HG02678 (cell line): ENCODE data around the gene BRMS1L.

ENCODE experiments used
- ATAC-seq: cut with Tn5 transposase; IDR thresholded peaks from one replicate; pipeline ENCODE4 v1.9.1; 2021; ENCODE audit warnings: mild to moderate bottlenecking, moderate library complexity; ENCODE audit not compliant: unreplicated experiment

The BRMS1L gene

GRCh38 chr14:35865611-35866324 is 39.6 kb downstream of the BRMS1L start:
- ATAC-seq, result no peak

DNA sequence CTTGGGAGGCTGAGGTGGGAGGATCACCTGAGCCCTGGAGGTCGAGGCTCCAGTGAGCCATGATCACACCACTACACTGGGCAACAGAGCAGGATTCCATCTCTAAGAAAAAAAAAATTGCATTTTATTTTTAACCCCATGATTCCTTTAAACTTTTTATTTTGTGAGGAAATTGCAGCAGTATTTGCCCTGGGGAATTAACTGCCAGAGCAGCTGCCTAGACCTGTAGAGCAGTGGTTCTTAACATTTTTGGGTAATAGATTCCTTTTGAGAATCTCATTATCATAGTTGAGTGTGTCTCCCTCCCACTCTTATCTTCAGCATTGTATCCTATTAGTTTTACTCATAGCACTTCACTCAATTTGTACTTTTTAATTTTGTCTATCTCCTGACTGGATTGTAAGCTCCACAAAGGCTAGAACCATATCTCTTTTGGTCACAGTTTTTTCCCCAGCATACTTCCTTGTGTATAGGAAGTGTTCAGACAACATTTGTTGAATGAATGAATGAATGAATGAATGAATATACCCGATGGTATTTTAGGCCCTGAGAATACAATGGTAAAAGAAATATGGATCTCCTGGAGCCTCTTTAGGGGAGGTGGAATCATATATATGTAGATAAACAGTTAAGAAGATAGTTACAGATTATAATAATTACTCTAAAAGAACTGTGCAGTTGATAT is 40.6 kb downstream of the BRMS1L start:
- ATAC-seq, result no peak

DNA sequence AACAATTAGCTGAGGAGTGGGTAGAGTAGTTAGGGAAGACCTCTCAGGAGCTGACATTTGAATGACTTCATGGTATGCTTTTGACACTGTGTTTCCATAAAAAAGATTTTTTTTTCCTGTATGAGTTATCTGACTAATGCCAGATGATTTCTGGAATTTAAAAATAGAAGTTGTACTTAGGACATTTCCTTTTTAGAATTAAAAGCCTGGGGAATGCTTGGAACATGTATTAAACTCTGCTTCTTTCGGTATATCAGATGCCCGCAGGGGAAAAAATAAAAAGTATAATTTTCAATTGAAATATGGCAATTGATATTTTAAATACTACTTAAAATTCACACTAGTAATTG is 41.1 kb downstream of the BRMS1L start:
- no peak for ATAC-seq

DNA sequence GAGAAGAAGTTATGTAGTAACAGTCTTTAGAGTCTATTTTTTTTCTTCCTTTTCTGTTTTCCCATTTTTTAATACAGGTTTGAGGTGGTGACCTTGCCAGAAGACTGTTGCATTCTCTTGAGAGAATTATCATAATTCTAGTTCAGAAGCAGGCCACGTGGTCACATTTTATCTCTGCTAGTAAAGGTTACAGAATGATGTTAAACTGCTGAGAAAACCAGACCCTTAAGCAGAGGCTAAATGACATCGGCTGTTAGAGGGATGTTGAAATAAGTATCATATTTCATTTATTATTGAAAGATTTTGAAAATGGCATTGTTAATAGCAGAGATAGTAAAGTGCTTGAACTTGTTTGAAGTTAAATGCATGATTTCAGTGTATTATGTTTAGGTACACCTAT is 49.2 kb downstream of the BRMS1L start:
- no peak for ATAC-seq

- ATAC-seq, result no peak
Measured at GRCh38 chr14:35877276-35877675, 51.1 kb downstream of the BRMS1L start.

GRCh38 chr14:35878272-35879150 is 52.4 kb downstream of the BRMS1L start:
- ATAC-seq, result no peak

DNA sequence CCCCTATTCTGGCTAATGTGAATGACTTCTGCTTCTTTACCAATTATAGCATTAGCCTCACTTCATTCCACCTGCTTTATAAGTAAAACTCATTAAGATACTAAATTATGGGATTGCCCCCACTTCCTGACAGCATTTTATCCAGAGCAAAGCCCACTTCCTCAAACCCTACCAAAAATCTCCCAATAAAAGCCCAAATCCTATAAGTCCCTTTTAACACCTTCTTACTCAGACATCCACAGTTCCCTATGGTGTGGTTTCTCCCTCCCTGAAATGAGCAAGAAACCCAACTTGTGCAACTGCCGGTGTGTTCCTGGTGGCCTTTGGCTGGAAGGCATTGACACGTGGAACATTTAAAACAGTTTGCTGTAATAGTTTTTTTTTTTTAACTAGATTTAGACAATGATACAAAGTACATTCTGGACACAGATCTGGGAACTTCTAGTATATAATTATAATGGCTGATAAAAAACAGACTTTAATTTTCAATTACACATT is 53.1 kb downstream of the BRMS1L start:
- ATAC-seq, result no peak

- ATAC-seq, result peak; percentile 50
Measured at GRCh38 chr14:35879654-35880249, 53.6 kb downstream of the BRMS1L start.

DNA sequence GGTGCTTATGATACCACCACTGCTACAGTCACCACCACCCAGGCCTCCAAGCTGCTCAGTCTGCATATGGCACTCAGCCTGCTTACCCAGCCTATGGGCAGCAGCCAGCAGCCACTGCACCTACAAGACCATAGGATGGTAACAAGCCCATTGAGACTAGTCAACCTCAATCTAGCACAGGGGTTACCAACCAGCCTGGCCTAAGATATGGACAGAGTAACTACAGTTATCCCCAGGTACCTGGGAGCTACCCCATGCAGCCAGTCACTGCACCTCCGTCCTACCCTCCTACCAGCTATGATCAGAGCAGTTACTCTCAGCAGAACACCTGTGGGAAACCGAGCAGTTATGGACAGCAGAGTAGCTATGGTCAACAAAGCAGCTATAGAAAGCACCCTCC is 55.1 kb downstream of the BRMS1L start:
- no peak for ATAC-seq

DNA sequence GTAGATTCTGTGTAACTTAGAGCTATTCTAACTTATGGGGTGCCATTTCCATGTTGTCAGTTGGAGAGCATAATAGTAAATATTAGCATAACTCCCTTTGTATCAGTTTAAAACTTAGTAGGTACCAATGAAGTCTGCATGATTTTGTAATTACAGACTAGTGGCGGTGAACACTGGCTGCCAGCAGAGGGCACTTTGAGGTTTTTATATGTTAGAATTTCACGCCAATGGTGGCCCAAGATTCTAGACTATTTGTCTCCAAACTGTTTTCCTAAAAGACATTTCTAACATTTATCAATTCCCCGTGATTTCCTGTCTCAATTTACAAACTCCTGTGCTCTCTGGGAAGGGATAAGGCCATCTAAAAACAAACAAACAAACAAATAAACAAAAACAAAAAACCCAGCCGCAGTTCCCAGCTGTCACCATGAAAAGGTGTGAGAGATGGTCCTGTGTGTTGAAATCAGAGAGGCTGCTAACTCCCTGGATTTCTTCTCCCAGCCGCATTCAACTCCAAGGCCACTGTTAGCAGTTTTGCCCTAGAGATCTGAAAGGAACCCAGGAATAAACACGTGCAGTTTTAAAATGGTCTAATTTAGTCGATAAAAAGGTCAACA is 57.6 kb downstream of the BRMS1L start:
- peak; percentile 40 for ATAC-seq

GRCh38 chr14:35890308-35890707 is 64.2 kb downstream of the BRMS1L start:
- ATAC-seq, result no peak

- ATAC-seq, result no peak
Measured at GRCh38 chr14:35895256-35895655, 69.1 kb downstream of the BRMS1L start.

GRCh38 chr14:35897616-35898111 is 71.5 kb downstream of the BRMS1L start:
- ATAC-seq, result no peak

GRCh38 chr14:35898217-35898775 is 72.2 kb downstream of the BRMS1L start:
- no peak for ATAC-seq

- no peak for ATAC-seq
Measured at GRCh38 chr14:35900741-35901140, 74.6 kb downstream of the BRMS1L start.

- ATAC-seq, result no peak
Measured at GRCh38 chr14:35909665-35910064, 83.5 kb downstream of the BRMS1L start.

DNA sequence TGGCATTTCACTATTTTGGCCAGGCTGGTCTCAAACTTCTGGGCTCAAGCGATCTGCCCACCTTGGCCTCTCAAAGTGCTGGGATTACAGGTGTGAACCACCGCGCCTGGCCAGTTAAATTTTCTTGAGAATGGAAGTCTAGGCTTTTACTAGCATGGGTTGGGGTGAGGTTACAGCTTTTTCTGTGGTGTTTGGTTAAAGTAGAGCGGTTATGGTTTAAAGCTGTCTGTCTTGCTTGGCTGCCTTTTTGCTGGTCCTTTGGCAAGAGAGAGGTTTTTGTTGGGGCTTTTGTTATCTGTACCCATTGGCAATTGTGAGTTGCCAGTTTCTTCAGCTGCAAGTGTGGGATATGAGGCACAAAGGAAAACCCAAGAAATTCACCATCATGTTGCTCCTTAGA is 84.1 kb downstream of the BRMS1L start:
- no peak for ATAC-seq

- ATAC-seq, result no peak
Measured at GRCh38 chr14:35911097-35911496, 85.0 kb downstream of the BRMS1L start.

GRCh38 chr14:35915185-35915584 is 89.0 kb downstream of the BRMS1L start:
- ATAC-seq, result no peak

DNA sequence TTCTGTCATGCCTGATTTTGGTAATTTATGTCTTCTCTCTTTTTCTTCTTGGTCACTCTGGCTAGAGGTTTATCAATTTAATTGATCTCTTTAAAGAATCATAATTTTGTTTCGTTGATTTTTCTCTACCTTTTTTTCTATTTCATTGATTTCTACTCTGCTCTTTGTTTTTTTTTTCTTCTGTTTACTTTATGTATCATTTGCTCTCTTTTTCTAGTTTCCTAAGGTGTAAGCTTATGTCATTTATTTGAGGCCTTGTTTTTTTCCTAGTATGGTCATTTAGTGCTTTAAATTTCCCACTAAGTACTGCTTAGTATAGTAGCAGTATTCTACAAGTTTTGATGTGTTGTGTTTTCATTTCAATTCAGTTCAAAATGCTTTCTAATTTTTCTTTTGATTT is 89.6 kb downstream of the BRMS1L start:
- ATAC-seq, result no peak
